NCI-H1105 treated with DMSO at 0.1 percent for 48 hours (cell line): ENCODE data around the gene DNAJC5.
"Not testable (repeated sequence)": the region's sequence is repeated elsewhere in the genome, so short reads cannot be mapped to it uniquely, and the experiment has no call there.

Experiments
- DNase-seq: peaks from one replicate; lab custom pipeline; 2025; lab: John Stamatoyannopoulos, UW

Gene DNAJC5

GRCh38 chr20:63968928-63969760 is 74.2 kb downstream of the DNAJC5 start:
- DNase-seq, result peak; percentile 10

GRCh38 chr20:63969838-63970713 is 75.2 kb downstream of the DNAJC5 start, which contains the start of gene ZNF512B:
Gene ZNF512B (minus strand): TSS chr20:63969930. CDS start chr20:63967950, 1,980 bp downstream.
- DNase-seq, result peak; percentile 30

- no peak for DNase-seq
Measured at GRCh38 chr20:63970714-63971431, 75.9 kb downstream of the DNAJC5 start.

GRCh38 chr20:63971960-63972311 is 77.0 kb downstream of the DNAJC5 start:
- not testable (repeated sequence) for DNase-seq

GRCh38 chr20:63972312-63973159 is 77.6 kb downstream of the DNAJC5 start:
- no peak for DNase-seq

DNA sequence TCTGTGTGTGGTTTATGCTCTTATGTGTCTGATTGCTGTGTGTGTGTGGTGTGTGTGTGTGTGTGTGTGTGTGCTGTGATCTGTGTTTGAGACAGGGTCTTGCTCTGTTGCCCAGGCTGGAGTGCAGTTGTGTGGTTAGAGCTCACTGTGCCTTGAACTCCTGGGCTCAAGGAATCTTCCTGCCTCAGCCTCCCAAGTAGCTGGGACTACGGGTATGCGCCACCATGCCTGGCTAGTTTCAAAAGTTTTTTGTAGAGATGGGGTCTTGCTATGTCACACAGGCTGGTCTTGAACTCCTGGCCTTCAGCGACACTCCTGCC is 78.2 kb downstream of the DNAJC5 start:
- no peak for DNase-seq

DNA sequence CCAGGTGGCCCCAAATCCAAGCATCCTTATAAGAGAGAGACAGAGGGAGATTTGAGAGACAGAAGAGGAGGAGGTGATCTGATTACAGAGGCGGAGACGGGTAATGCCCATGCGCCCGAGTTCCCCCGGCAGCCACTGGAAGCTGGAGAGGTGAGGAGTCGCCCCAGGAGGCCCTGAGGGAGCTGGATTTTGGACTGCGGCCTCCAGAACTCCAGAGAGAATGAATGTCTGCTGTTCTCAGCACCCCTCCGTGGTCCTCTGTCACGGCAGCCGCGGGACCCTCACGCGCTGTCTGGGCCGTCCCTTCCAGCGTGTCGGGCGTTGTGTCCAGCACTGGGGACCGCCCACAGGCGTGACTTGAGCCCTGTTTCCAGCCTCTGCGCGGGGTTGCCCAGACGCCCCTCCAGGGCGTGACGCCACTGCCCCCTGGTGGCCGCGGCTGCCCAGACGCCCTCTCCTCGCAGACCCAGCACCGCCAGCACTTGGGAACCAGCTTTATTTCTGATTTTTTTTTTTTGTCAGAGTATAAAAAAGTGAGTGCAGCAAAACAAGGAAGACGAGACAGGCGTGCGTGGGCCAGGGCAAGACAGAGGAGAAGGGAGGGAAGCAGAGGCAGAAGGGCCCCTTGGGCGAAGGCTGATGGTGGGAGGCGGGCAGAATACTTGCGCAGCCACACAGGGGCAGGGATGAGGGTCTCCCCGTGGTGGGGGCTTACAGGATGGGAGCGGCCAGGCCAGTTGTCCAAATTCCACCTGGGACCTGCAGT is 78.9 kb downstream of the DNAJC5 start:
- DNase-seq, result peak; percentile 62

GRCh38 chr20:63974402-63975200 is 79.7 kb downstream of the DNAJC5 start:
- peak; percentile 40 for DNase-seq

DNA sequence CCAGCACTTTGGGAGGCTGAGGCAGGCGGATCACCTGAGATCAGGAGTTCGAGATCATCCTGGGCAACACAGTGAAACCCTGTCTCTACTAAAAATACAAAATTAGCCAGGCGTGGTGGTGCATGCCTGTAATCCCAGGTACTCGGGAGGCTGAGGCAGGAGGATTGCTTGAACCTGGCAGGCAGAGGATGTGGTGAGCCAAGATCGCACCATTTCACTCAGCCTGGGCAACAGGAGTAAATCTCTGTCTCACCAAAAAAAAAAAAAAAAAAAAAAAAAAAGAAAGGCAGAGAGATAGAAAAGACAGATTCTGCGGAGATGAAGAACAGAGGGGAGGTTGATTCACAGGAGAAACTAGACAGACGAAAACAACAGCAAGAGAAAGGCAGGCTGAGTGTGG is 81.6 kb downstream of the DNAJC5 start:
- DNase-seq, result not testable (repeated sequence)

DNA sequence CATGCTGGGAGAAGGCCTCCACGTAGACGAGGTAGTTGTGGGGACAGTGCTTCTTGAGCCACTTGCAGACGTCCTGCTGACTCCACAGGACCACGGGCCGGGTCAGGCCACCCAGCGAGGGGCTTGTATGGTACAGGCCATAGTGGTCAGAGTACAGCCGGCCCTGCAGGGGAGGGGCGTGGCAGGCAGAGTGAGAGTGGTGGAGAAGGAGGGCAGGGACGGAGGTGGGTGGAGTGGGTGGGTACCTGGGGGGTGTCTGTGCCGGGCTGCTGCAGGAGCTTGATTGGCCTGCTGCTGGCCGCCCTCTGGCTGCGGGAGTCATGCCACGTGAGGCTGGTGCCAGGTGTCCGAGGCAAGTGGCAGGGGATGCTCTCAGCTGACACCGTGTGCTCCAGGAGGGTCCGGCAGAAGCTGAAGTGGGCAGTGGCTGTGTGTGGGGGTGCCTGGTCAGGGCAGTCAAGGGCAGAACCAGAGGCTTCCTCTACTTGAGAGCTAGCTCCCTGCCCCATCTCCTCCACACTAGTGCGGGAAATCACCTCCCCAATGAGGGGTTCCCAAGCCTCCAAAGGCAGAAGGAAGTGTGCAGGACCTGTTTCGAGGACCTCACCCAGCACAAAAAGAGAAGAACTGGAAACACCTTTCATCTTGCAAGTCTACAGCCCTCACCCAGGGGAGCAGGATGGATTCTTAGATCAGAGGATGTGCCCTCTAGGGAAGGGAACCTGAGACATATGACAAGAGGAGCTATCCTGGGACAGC is 82.2 kb downstream of the DNAJC5 start:
- no peak for DNase-seq

DNA sequence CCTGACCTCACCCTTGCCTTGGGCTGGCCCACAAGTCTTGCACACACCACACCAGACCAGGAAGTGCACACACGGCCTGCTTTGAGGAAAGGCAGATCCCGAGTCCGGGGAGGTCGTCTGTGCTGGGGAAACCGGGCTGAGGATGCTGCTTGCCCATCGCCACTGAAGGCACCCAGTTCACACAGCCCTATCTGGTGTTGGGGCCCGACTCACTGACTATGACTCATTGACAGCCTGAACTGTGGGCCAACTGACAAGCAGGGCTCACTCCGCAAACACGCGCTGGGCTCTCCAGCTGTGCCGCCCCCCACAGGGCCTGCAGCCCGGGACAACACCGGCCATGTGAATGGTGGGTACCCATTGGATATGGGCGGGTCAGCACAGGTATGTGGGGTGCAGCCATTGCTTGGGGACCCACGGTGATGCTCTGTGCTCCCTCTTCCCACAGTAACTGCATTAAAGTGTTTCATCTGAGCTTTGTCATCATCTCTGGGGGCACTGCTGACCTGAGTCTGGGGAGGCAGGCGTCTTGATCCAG is 82.9 kb downstream of the DNAJC5 start:
- no peak for DNase-seq

- DNase-seq, result peak; percentile 12
Measured at GRCh38 chr20:63978319-63979228, 83.6 kb downstream of the DNAJC5 start.

GRCh38 chr20:63979229-63979556 is 84.3 kb downstream of the DNAJC5 start:
- no peak for DNase-seq

- peak; percentile 50 for DNase-seq
Measured at GRCh38 chr20:63979557-63980316, 84.8 kb downstream of the DNAJC5 start, which contains the start of gene SAMD10. Gene SAMD10 (minus strand): TSS chr20:63979642. CDS start chr20:63979467, 175 bp downstream.

DNA sequence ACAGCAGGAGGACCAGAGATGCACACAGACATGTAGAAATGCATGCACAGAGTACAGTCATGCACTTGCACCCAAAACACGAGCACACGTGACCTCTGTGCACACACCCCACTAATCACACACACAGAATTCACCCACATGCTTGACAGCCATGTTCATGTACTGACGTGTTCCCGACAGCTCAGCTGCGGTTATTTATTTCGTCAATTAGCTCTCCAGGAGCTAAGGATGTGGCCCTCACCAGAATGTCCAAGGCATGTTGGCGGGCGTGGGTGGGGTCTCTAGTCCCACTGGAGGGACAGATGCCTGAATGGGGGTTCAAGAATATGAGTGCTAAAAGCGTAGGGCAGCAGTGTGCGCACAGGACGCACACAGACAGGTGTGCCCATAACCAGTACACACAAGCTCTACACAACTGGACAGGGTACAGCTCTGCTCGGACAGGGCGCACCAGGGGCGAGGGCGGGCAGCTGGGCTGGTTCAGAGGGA is 85.4 kb downstream of the DNAJC5 start:
- no peak for DNase-seq

GRCh38 chr20:63980806-63981728 is 86.1 kb downstream of the DNAJC5 start, which contains the start of gene PRPF6:
Gene PRPF6 (plus strand): TSS chr20:63981132. CDS start chr20:63981246, 114 bp downstream.
- peak; percentile 96 for DNase-seq
